Fibroblast of villous mesenchyme (primary cell): Measurements from ENCODE around the gene FLNB. TPM values are rescaled to one million over a fixed set of nuclear protein-coding genes. Genes with fewer than 3 reads are reported as not detected.

ENCODE experiments used
- DNase-seq: peaks from one replicate; pipeline ENCODE4 v3.0.0-alpha.2; 2010; ENCODE audit warnings: low read depth
- H3K4me3 ChIP-seq: 2 replicates; pipeline ENCODE4 v1.5.1; 2011; ENCODE audit warnings: low read depth, mild to moderate bottlenecking, low read length
- total RNA-seq: library from RNA; depleted of rRNA; stranded (reverse); fragments of >200 nt; gene quantifications from 2 replicates; pipeline ENCODE4 v1.2.3, GENCODE V29; 2012
- TF ChIP-seq, protein P1 (sequence below): IDR thresholded peaks from 2 replicates; pipeline ENCODE4 v1.5.1; 2012; ENCODE audit warnings: low read depth, mild to moderate bottlenecking, low read length; ENCODE audit not compliant: insufficient read depth

FLNB gene
- total RNA-seq, 1 donor = 325 TPM

GRCh38 chr3:58207954-58208353 is 199.7 kb downstream of the FLNB start:
- H3K4me3 ChIP-seq = no peak overlapping the region
- DNase-seq = no peak
- TF ChIP-seq, protein P1, sequence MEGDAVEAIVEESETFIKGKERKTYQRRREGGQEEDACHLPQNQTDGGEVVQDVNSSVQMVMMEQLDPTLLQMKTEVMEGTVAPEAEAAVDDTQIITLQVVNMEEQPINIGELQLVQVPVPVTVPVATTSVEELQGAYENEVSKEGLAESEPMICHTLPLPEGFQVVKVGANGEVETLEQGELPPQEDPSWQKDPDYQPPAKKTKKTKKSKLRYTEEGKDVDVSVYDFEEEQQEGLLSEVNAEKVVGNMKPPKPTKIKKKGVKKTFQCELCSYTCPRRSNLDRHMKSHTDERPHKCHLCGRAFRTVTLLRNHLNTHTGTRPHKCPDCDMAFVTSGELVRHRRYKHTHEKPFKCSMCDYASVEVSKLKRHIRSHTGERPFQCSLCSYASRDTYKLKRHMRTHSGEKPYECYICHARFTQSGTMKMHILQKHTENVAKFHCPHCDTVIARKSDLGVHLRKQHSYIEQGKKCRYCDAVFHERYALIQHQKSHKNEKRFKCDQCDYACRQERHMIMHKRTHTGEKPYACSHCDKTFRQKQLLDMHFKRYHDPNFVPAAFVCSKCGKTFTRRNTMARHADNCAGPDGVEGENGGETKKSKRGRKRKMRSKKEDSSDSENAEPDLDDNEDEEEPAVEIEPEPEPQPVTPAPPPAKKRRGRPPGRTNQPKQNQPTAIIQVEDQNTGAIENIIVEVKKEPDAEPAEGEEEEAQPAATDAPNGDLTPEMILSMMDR = no peak

GRCh38 chr3:58209933-58210332 is 201.7 kb downstream of the FLNB start:
- TF ChIP-seq, protein P1 = no peak
- H3K4me3 ChIP-seq = no peak overlapping the region
- DNase-seq = no peak

DNA sequence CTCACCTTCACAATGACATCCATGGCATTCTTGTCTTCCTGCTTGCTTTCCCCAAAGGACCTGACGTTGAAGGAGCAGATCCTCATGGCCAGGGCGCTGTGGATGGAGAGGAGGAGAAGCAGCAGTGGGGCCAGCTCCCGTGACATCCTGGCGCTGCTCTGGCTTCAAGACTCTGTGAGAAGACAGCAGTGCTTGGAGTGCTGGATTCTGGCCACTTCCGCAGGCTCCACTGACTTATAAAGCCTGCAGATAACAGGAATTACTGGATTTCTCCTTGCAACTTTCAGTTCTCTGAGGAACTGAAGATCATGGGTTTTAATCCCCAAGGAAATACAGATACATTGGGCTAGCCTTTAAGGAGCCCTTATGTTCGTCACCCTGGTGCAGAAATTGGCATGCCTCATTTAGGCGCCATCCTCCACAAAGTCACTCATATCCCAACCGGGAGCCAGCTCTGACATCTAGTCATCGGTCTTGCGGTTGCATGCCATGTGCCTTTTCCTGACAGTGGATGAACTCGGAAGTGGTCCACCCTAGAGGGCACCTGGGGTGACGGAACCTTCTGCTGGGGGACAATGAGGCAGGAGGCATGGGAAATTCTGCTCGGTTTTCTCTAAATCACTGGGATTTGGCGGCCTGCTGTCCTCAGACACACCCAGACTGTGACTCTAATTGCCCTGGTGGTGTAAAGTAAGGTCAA is 202.7 kb downstream of the FLNB start, which contains the start of gene DNASE1L3:
Gene DNASE1L3, minus strand, starts transcription at position 212 of the 700 bp plus-strand sequence. Its CDS starts 66 bp downstream, at position 146.
- H3K4me3 ChIP-seq = no peak within 1 kb of the TSS
- peak; percentile 34 for DNase-seq
- TF ChIP-seq, protein P1 = no peak

- DNase-seq = peak; percentile 30
- no peak overlapping the region for H3K4me3 ChIP-seq
- TF ChIP-seq, protein P1 = no peak
Observed at GRCh38 chr3:58214484-58215316, 206.5 kb downstream of the FLNB start.

GRCh38 chr3:58215317-58216025 is 207.2 kb downstream of the FLNB start:
- no peak for DNase-seq
- TF ChIP-seq, protein P1 = no peak
- H3K4me3 ChIP-seq = no peak overlapping the region

DNA sequence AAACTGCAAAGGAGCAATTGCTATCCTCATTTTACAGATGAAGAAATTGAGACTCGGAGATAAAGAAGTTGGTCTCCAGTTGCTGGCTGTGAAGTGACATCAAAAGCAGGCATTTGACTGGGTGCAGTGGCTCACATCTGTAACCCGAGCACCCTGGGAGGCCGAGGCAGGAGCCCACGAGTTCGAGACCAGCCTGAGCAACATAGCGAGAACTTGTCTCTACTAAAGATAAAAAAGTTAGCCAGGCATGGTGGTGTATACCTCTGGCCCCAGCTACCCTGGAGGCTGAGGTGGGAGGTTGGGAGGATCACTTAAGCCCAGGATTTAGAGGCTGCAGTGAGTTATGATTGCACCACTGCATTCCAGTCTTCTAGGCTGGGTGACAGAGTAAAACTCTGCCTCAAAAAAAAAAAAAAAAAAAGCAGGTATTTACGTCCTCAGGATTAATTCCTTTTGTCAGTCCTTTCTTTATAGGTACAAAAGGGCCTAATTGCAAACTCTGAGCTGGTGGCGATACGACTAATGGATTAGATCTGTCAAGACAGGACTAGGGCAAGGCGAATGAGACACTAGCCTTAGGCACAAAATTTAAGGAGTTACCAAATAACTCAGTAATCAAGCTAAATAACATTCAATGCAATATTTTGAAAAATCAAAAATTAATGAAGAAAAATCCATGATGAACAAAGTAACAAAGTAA is 208.4 kb downstream of the FLNB start:
- TF ChIP-seq, protein P1 = no peak
- H3K4me3 ChIP-seq = no peak overlapping the region
- DNase-seq = no peak
